HEK293 (cell line): ENCODE results near the gene SOCS1.
A peak's percentile ranks its signal among the peaks of the same experiment; 100 is the strongest.

Experiments used
- CTCF ChIA-PET: fragments of 350-600 bp; formaldehyde crosslinking; extraction: SDS; loops from one replicate; lab custom pipeline; 2021; ENCODE audit warnings: antibody characterized with exemption; lab: Yijun Ruan, JAX
- POLR2A ChIA-PET: fragments of 300-600 bp; formaldehyde crosslinking; extraction: SDS; loops from one replicate; lab custom pipeline; 2020; ENCODE audit warnings: antibody characterized with exemption, inconsistent platforms; lab: Yijun Ruan, JAX
- H3K27ac ChIP-seq: fragments of 200-500 bp; sonication (Bioruptor generic); 2 replicates; pipeline ENCODE4 v1.5.1; 2014; ENCODE audit warnings: low read depth, low read length, control low read depth, inconsistent platforms; ENCODE audit errors: extremely low read depth
- H3K36me3 ChIP-seq, 2 experiments: fragments of 200-500 bp in 1 of 2; sonication (Bioruptor generic) in 1 of 2; 1 replicate in 1 of 2; 2 replicates in 1 of 2; pipeline ENCODE4 v1.5.1; 2014 to 2017; ENCODE audit warnings: inconsistent platforms in 2 of 2, low read length in 2 of 2; ENCODE audit not compliant: control insufficient read depth in 2 of 2, insufficient read depth in 1 of 2
- H3K4me1 ChIP-seq: fragments of 200-500 bp; sonication (Bioruptor generic); 2 replicates; pipeline ENCODE4 v1.5.1; 2014; ENCODE audit warnings: mild to moderate bottlenecking, low read length, inconsistent platforms; ENCODE audit not compliant: control insufficient read depth, insufficient read depth
- H3K4me3 ChIP-seq: 2 replicates; pipeline ENCODE4 v1.5.1; 2011; ENCODE audit warnings: low read depth, mild to moderate bottlenecking, control low read depth, low read length, moderate library complexity
- H3K9me3 ChIP-seq: fragments of 200-500 bp; sonication (Bioruptor generic); 2 replicates; pipeline ENCODE4 v1.5.1; 2014; ENCODE audit warnings: low read depth, low read length, inconsistent platforms; ENCODE audit not compliant: control insufficient read depth, insufficient read depth
- MYNN ChIP-seq: fragments of 450-650 bp; formaldehyde crosslinking; IDR thresholded peaks from 2 replicates; pipeline ENCODE4 v1.5.1; 2016; ENCODE audit warnings: missing biosample characterization, missing genetic modification characterization, borderline replicate concordance
- OVOL3 ChIP-seq: fragments of 450-650 bp; formaldehyde crosslinking; IDR thresholded peaks from 2 replicates; pipeline ENCODE4 v1.5.1; 2016; ENCODE audit warnings: missing biosample characterization, missing genetic modification characterization
- PBX3 ChIP-seq: sonication (generic); formaldehyde crosslinking; IDR thresholded peaks from 2 replicates; pipeline ENCODE4 v1.8.1; 2022; ENCODE audit warnings: mild to moderate bottlenecking, moderate library complexity, missing genetic modification reagents
- PRDM1 ChIP-seq: fragments of 450-650 bp; formaldehyde crosslinking; IDR thresholded peaks from 2 replicates; pipeline ENCODE4; 2016; ENCODE audit warnings: missing biosample characterization, missing genetic modification characterization
- SP2 ChIP-seq: fragments of 450-650 bp; formaldehyde crosslinking; IDR thresholded peaks from 2 replicates; pipeline ENCODE4 v1.5.1; 2016; ENCODE audit warnings: missing biosample characterization, missing genetic modification characterization
- WT1 ChIP-seq: fragments of 450-650 bp; formaldehyde crosslinking; IDR thresholded peaks from 2 replicates; pipeline ENCODE4 v1.5.1; 2016; ENCODE audit warnings: missing biosample characterization, missing genetic modification characterization
- ZBTB17 ChIP-seq: fragments of 450-650 bp; formaldehyde crosslinking; IDR thresholded peaks from 2 replicates; pipeline ENCODE4 v1.5.1; 2016; ENCODE audit warnings: missing biosample characterization, missing genetic modification characterization
- ZFHX2 ChIP-seq: fragments of 450-650 bp; formaldehyde crosslinking; conservative IDR thresholded peaks from 2 replicates; pipeline ENCODE4 v1.5.1; 2016; ENCODE audit warnings: missing biosample characterization, missing genetic modification characterization
- ZFP3 ChIP-seq: fragments of 450-650 bp; formaldehyde crosslinking; IDR thresholded peaks from 2 replicates; pipeline ENCODE4 v1.5.1; 2016; ENCODE audit warnings: low read depth, missing biosample characterization, missing genetic modification characterization
- ZNF133 ChIP-seq: fragments of 450-650 bp; formaldehyde crosslinking; IDR thresholded peaks from 2 replicates; pipeline ENCODE4 v1.5.1; 2016; ENCODE audit warnings: missing biosample characterization, missing genetic modification characterization
- ZNF155 ChIP-seq: fragments of 450-650 bp; formaldehyde crosslinking; IDR thresholded peaks from 2 replicates; pipeline ENCODE4 v1.5.1; 2016; ENCODE audit warnings: missing biosample characterization, missing genetic modification characterization
- ZNF292 ChIP-seq: fragments of 450-650 bp; formaldehyde crosslinking; IDR thresholded peaks from 2 replicates; pipeline ENCODE4 v1.5.1; 2016; ENCODE audit warnings: low read depth, missing biosample characterization, missing genetic modification characterization, borderline replicate concordance
- ZNF366 ChIP-seq: fragments of 450-650 bp; formaldehyde crosslinking; conservative IDR thresholded peaks from 2 replicates; pipeline ENCODE4 v1.5.1; 2016; ENCODE audit warnings: missing biosample characterization, missing genetic modification characterization
- ZNF433 ChIP-seq: fragments of 450-650 bp; formaldehyde crosslinking; IDR thresholded peaks from 2 replicates; pipeline ENCODE4 v1.5.1; 2016; ENCODE audit warnings: missing biosample characterization, missing genetic modification characterization, low read depth
- ZNF707 ChIP-seq: fragments of 450-650 bp; formaldehyde crosslinking; IDR thresholded peaks from 2 replicates; pipeline ENCODE4 v1.5.1; 2016; ENCODE audit warnings: missing biosample characterization, missing genetic modification characterization
- ZNF837 ChIP-seq: fragments of 450-650 bp; formaldehyde crosslinking; IDR thresholded peaks from 2 replicates; pipeline ENCODE4 v1.5.1; 2016; ENCODE audit warnings: missing biosample characterization, missing genetic modification characterization

SOCS1 gene

DNA sequence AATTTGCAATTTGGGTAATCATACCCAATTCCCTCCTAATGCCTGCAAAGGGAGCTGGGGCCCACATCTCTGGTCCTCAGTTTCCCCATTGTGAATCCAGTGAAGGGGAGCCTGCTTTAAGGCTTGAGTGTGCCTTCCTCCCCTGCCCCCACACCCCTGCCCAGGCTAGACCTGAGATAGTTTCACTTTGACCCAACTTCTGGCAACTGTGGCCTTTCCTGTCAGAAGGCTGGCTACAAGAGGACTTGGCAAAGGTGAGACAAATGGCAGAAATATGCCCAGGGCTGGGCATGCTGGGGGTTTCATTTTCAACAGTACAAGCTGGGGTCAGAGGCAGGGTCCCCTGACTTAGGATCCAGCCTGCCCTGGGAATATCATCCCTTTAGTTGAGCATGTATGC lies 10.0 kb downstream of the SOCS1 start:
- H3K9me3 ChIP-seq: no peaks in the 10 kb centered on the region
- no peak overlapping the region for H3K27ac ChIP-seq
- POLR2A ChIA-PET: no interaction called here
- H3K36me3 ChIP-seq: no peaks in the 10 kb centered on the region
- H3K4me1 ChIP-seq: no peaks in the 10 kb centered on the region
- TF ChIP-seq ZNF433 (tag by site-specific recombination): no peak
- CTCF ChIA-PET: interaction anchor here (0.6 to 1.3 kb wide), 3 partner anchors 8 to 101 kb away, joined by 3 to 6 read pairs (median 3); partner anchors contain the start of gene SOCS1
- H3K4me3 ChIP-seq: no peak overlapping the region

- H3K4me3 ChIP-seq: no peak overlapping the region
- peak; percentile 93 for TF ChIP-seq ZFP3 (tag by site-specific recombination)
- no peak for TF ChIP-seq ZNF292 (tag by site-specific recombination)
- TF ChIP-seq, all 188 proteins: peak for 1
- Histone ChIP-seq H3K9me3 (no peaks in the 10 kb centered on the region), H3K27ac (no peak overlapping the region), H3K36me3 (no peaks in the 10 kb centered on the region), H3K4me1 (no peaks in the 10 kb centered on the region)
- ChIA-PET CTCF (interaction anchor here (0.7 to 1.3 kb wide), 2 partner anchors 8 to 10 kb away, joined by 3 to 6 read pairs; partner anchors contain the start of gene SOCS1), POLR2A (no interaction called here)
Measured at GRCh38 chr16:11245222-11245737, 10.7 kb downstream of the SOCS1 start.

GRCh38 chr16:11242658-11243057 lies 13.3 kb downstream of the SOCS1 start:
- Histone ChIP-seq H3K4me1 (no peaks in the 10 kb centered on the region), H3K36me3 (no peaks in the 10 kb centered on the region), H3K4me3 (no peak overlapping the region), H3K27ac (no peak overlapping the region), H3K9me3 (no peaks in the 10 kb centered on the region)
- POLR2A ChIA-PET: interaction anchor here (0.7 kb wide), 1 partner anchor 15 kb away, joined by 3 read pairs; no protein-coding TSS in a partner anchor
- CTCF ChIA-PET: no interaction called here
- TF ChIP-seq ZNF837: no peak
- no peak for TF ChIP-seq ZFHX2 (tag by site-specific recombination)
- no peak for TF ChIP-seq ZBTB17 (tag by site-specific recombination)
- TF ChIP-seq ZNF707 (tag by site-specific recombination): no peak
- TF ChIP-seq SP2 (tag by site-specific recombination): no peak
- TF ChIP-seq OVOL3 (tag by site-specific recombination): no peak
- no peak for TF ChIP-seq MYNN (tag by site-specific recombination)

DNA sequence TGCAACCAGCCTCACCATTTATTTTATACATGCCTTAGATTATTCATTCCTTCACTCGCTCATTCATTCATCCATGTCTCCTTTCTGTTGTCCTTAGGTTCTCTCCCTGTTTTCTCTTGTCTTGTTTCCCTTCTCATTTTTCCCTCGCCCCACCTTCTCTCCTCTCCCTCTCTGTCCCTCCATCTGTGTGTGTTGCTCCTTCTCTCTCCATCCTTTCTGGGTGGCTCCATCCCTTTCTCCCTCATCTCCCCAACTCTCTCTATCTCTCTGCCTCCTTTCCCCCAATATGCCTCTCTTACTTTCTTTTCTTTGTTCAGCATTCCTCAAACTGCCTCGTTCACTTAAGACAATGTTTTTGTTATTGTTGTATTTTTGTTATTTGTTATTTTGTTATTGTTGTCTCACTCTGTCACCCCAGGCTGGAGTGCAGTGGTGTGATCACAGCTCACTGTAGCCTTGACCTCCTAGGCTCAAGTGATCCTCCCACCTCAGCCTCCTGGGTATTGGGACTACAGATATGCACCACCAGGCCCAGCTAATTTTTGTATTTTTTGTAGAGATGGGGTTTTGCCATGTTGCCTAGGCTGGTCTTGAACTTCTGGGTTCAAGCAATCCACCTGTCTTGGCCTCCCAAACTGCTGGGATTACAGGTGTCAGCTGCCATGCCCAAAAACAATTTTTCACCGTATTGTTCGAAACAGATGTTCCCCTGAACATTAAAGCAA lies 14.4 kb downstream of the SOCS1 start:
- ChIA-PET CTCF (no interaction called here), POLR2A (no interaction called here)
- no peak overlapping the region for H3K4me3 ChIP-seq
- no peaks in the 10 kb centered on the region for H3K36me3 ChIP-seq
- no peaks in the 10 kb centered on the region for H3K4me1 ChIP-seq
- H3K27ac ChIP-seq: no peak overlapping the region
- H3K9me3 ChIP-seq: no peaks in the 10 kb centered on the region
- TF ChIP-seq ZNF133 (tag by site-specific recombination) (peak; percentile 92), ZNF366 (tag by site-specific recombination) (peak; percentile 42; the same call in 1 of the 2 replicates), PRDM1 (tag by site-specific recombination) (peak; percentile 95), ZNF155 (tag by site-specific recombination) (no peak), PBX3 (CRISPR knock-in tag) (no peak), WT1 (tag by site-specific recombination) (no peak)
- TF ChIP-seq, all 188 proteins: peak for 3
